ENCODE measurements around the gene CCDC6.

CCDC6 gene

DNA sequence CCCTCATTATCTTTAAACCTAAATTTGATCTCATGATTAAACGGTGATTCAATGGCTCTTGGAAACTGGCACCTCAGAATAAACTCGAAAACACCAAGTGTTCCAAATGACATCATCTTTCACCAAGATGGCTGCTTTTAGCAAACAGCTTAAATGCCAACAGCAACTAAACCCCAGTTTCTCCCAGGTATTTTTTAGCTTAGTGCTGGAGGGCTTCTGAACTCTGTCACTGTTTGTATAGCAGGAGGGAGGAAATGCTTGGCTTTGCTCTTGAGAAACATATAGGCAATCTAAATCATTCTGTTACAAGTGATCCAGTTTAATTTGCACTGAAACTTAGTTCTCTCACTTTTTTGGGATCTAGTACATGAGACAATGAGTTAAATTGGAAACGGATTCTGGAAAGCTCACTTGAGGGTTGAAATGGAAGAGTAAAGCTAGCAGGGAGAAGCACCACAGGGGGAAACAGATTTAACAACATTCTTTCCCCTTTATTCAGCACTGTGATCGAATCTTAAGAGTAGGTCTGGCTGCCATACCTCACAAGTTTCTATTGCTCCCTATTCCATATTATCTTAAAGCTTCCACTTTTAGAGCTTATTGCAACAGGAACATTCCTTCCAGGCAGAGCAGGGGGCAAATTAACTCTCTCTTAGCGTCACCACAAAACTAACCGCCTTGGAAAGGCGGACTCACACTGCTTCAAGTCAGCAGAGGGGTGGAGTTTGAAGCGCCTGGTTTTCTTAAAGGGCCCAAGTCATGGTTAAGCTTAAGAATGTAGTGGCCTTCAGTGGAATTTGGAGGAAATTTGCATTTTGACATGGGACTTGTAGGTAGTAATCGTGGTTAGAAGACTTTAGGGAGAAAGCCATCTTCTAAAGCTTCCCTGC is 1.8 kb upstream of the CCDC6 start:
- TF ChIP-seq SIN3A (IDR thresholded peaks at IDR 0.05; ENCODE audit: borderline replicate concordance, insufficient read depth, low read length), result no peak
- TF ChIP-seq FOXP2 (optimal IDR thresholded peaks at IDR 0.05; ENCODE audit: borderline replicate concordance, extremely low read depth, extremely low read length, insufficient read depth), result no peak
- peak; percentile 77 for TF ChIP-seq POLR2AphosphoS5 (IDR thresholded peaks at IDR 0.05; ENCODE audit: low read depth, low read length)
- TF ChIP-seq, protein P1, sequence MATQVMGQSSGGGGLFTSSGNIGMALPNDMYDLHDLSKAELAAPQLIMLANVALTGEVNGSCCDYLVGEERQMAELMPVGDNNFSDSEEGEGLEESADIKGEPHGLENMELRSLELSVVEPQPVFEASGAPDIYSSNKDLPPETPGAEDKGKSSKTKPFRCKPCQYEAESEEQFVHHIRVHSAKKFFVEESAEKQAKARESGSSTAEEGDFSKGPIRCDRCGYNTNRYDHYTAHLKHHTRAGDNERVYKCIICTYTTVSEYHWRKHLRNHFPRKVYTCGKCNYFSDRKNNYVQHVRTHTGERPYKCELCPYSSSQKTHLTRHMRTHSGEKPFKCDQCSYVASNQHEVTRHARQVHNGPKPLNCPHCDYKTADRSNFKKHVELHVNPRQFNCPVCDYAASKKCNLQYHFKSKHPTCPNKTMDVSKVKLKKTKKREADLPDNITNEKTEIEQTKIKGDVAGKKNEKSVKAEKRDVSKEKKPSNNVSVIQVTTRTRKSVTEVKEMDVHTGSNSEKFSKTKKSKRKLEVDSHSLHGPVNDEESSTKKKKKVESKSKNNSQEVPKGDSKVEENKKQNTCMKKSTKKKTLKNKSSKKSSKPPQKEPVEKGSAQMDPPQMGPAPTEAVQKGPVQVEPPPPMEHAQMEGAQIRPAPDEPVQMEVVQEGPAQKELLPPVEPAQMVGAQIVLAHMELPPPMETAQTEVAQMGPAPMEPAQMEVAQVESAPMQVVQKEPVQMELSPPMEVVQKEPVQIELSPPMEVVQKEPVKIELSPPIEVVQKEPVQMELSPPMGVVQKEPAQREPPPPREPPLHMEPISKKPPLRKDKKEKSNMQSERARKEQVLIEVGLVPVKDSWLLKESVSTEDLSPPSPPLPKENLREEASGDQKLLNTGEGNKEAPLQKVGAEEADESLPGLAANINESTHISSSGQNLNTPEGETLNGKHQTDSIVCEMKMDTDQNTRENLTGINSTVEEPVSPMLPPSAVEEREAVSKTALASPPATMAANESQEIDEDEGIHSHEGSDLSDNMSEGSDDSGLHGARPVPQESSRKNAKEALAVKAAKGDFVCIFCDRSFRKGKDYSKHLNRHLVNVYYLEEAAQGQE (IDR thresholded peaks at IDR 0.05; ENCODE audit: insufficient read depth in 1 of 2, low read depth in 2 of 2, low read length in 2 of 2), result no peak
- TF ChIP-seq TAF1 (IDR thresholded peaks at IDR 0.05; ENCODE audit: borderline replicate concordance, insufficient read depth, low read length), result 0 out of 2 replicates have a peak, but pooled peaks have one; percentile 25

DNA sequence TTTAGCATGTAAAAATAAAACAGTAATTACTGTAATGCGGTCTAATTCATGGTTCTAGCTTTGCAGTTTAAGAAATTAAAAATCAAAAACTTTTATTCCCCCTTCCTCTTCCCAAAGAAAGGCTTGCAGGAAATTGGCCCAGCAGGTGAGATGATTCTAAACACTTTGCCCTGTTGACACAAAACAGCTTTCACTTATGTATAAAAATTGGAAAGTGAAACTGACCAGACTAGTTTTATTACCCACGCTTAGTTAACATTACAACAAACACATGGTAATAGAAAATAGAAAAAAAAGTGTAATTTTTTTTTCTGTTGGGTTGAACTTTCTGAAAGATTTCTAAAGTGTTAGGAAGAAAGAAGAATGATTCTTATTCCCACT is 1.2 kb upstream of the CCDC6 start:
- TF ChIP-seq TAF1 (IDR thresholded peaks at IDR 0.05; ENCODE audit: borderline replicate concordance, insufficient read depth, low read length) (no peak), SIN3A (IDR thresholded peaks at IDR 0.05; ENCODE audit: borderline replicate concordance, insufficient read depth, low read length) (no peak), POLR2AphosphoS5 (IDR thresholded peaks at IDR 0.05; ENCODE audit: low read depth, low read length) (no peak), FOXP2 (optimal IDR thresholded peaks at IDR 0.05; ENCODE audit: borderline replicate concordance, extremely low read depth, extremely low read length, insufficient read depth) (no peak)
- TF ChIP-seq, protein P1 (IDR thresholded peaks at IDR 0.05; ENCODE audit: insufficient read depth in 1 of 2, low read depth in 2 of 2, low read length in 2 of 2), result no peak

GRCh38 chr10:59905731-59906416 is 482 bp downstream of the CCDC6 start:
- TF ChIP-seq, protein P1 (IDR thresholded peaks at IDR 0.05; ENCODE audit: insufficient read depth in 1 of 2, low read depth in 2 of 2, low read length in 2 of 2), result no peak
- TF ChIP-seq FOXP2 (optimal IDR thresholded peaks at IDR 0.05; ENCODE audit: borderline replicate concordance, extremely low read depth, extremely low read length, insufficient read depth), result no peak
- TF ChIP-seq TAF1 (IDR thresholded peaks at IDR 0.05; ENCODE audit: borderline replicate concordance, insufficient read depth, low read length), result no peak
- no peak for TF ChIP-seq POLR2AphosphoS5 (IDR thresholded peaks at IDR 0.05; ENCODE audit: low read depth, low read length)
- TF ChIP-seq SIN3A (IDR thresholded peaks at IDR 0.05; ENCODE audit: borderline replicate concordance, insufficient read depth, low read length), result no peak

- no peak for TF ChIP-seq SIN3A (IDR thresholded peaks at IDR 0.05; ENCODE audit: borderline replicate concordance, insufficient read depth, low read length)
- TF ChIP-seq TAF1 (IDR thresholded peaks at IDR 0.05; ENCODE audit: borderline replicate concordance, insufficient read depth, low read length), result no peak
- no peak for TF ChIP-seq POLR2AphosphoS5 (IDR thresholded peaks at IDR 0.05; ENCODE audit: low read depth, low read length)
- TF ChIP-seq, protein P1 (IDR thresholded peaks at IDR 0.05; ENCODE audit: insufficient read depth in 1 of 2, low read depth in 2 of 2, low read length in 2 of 2), result no peak
- TF ChIP-seq FOXP2 (optimal IDR thresholded peaks at IDR 0.05; ENCODE audit: borderline replicate concordance, extremely low read depth, extremely low read length, insufficient read depth), result no peak
Observed at GRCh38 chr10:59905066-59905730, 1.2 kb downstream of the CCDC6 start.

Measured in PFSK-1 (cell line).